ELR (cell line): ENCODE results near the gene FNDC3B.
A peak's percentile ranks its signal among the peaks of the same experiment; 100 is the strongest.

ENCODE experiments used
- DNase-seq: peaks from one replicate; pipeline ENCODE4 v3.0.0-alpha.2; 2015; ENCODE audit warnings: low read depth

The FNDC3B gene

DNA sequence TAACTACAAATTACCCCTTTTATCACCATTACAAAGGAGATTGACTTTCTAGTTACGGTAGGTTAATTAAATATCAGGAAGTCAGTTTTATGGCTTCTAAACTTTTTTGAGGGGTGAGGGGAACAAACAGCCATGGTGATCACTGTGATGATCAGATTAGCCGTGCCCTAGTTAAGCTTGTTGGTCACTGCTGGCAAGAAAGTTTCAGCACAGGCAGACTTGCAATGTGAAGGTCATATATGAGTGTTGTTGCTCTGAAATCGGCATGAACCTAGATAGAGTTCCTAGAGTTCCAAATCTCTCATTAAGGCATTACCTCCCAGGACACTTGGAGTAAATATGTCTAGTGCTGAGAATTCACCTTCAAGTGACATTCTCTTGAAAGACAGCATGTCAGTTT is 252.3 kb downstream of the FNDC3B start:
- DNase-seq = no peak

- DNase-seq = no peak
Measured at GRCh38 chr3:172292422-172292821, 253.0 kb downstream of the FNDC3B start.

GRCh38 chr3:172293093-172293492 is 253.7 kb downstream of the FNDC3B start:
- DNase-seq = no peak

DNA sequence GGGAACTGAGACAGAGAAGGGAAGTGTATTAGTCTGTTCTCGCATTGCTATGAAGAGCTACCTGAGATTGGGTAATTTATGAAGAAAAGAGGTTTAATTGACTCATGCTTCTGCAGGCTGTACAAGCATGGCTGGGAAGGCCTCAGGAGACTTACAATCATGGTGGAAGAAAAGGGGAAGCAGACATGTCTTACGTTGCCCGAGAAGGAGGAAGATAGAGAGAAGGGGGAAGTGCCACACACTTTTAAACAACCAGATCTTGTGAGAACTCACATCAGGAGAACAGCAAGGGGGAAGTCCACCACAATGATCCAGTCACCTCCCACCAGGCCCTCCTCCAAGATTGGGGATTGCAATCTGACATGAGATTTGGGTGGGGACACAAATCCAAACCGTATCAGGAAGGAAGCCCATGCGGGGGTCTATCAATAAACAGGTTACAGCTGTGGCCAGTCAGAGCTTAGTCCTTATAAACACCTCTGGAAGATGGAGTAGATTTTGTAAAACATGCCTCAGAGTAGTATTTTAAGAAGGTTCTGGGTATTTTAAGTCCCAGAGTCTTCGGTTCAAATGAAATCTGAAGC is 254.9 kb downstream of the FNDC3B start:
- DNase-seq = no peak

DNA sequence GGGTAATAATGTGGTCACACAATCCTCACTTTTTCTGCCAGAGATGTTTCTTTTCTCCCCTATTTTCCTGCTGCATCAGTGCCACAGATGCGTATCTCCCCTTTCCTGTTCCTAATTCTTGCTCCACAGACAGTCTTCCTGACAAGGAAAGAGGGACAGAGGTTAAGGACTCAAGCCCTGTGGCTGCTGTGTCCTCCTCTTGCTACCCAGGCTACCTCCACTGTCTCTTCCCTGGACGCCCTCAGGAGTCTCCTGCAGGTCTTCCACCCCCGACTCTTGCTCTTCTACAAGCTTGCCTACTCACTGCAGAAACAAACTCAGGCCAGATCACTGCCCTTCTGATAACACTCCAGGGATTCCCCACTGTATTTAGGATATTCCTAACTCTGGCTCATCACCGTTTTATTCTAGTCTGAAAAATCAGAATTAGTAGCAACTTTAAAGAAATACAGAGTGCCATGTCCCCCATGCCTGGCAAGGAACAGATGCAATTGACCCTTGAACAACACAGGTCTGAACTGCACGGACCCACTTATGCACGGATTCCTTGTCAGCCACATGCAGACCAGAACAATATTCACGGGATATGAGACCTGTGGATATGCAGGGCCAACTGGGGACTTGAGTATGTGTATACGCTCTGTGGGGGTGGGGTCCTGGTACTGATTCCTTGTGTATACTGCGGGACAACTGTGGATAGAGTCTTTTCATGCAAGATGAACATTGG is 257.0 kb downstream of the FNDC3B start:
- DNase-seq = no peak

DNA sequence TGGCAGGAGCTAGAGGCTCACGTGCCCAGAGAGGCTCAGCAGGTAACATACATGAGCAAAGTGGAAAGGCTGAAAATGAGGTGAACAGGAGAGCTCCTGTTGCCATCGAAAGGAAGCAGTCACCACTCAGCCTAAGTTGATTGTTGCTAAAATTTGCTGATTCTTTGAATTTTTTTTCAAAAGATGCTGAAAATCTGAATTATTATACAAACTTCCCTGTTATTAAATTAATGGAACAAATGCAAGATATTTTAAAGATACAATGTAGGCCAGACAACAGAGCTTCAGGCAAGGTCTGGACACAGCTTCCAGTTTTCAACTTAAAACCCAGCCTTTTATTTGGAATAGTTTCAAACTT is 257.6 kb downstream of the FNDC3B start:
- no peak for DNase-seq

DNA sequence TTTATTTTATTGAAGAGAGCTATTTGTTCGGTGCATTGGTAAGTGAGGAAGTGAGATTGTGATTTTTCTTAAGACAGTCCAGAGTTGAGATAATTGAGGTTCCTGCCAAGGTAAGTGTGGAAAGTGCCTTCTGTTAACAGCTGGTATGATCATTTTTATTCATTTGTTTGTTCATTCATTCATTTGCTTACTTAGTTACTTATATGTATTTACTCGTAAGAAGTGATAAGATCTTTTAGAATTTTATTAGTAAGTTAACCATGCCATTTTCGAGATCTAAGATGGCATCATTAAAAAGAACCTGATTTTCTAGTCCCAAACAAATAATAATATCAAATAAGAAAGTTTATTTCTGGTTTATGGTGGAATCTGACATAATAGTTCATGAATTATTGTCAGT is 258.9 kb downstream of the FNDC3B start:
- no peak for DNase-seq

DNA sequence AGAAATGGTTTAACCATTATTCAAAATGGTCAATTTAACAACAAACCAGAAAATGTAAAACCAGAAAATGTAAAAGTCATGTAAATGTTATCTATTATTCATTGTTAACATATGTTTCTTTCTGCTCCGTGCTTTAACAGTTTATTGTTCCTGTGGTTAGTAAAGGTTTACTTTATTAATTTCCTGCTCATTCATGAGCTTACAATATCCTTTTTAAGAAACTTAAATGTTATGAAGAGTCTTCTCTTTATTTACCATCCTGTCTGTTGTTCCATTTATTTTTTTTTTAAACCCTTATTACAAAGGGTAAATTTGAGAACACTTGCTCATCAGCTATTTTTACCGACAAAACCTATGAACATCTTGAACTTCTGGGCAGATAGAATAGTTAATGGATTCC is 260.8 kb downstream of the FNDC3B start:
- DNase-seq = no peak

GRCh38 chr3:172300862-172301261 is 261.5 kb downstream of the FNDC3B start:
- DNase-seq = no peak

GRCh38 chr3:172302203-172302602 is 262.8 kb downstream of the FNDC3B start:
- DNase-seq = no peak

- DNase-seq = no peak
Measured at GRCh38 chr3:172303181-172303580, 263.8 kb downstream of the FNDC3B start.

GRCh38 chr3:172303941-172304558 is 264.7 kb downstream of the FNDC3B start:
- peak; percentile 9 for DNase-seq

GRCh38 chr3:172305552-172305951 is 266.2 kb downstream of the FNDC3B start:
- DNase-seq = peak; percentile 88

- DNase-seq = no peak
Measured at GRCh38 chr3:172305974-172306373, 266.6 kb downstream of the FNDC3B start.

DNA sequence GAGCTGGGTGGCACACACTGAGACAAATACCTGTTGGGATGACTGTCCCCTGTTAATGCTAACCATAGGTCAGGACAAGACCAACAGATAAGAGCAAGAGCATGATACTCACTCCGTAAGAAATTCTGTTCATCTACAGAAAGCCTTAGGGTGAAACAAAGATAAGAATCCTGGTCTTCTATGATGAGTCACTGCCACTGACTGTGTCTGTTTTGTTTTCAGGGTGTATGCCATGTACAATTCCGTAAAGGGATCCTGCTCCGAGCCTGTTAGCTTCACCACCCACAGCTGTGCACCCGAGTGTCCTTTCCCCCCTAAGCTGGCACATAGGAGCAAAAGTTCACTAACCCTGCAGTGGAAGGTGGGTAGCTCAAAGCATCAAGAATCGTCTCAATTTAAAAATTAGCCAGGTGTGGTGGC is 267.8 kb downstream of the FNDC3B start:
- DNase-seq = peak; percentile 72

- DNase-seq = no peak
Measured at GRCh38 chr3:172309059-172309458, 269.7 kb downstream of the FNDC3B start.

DNA sequence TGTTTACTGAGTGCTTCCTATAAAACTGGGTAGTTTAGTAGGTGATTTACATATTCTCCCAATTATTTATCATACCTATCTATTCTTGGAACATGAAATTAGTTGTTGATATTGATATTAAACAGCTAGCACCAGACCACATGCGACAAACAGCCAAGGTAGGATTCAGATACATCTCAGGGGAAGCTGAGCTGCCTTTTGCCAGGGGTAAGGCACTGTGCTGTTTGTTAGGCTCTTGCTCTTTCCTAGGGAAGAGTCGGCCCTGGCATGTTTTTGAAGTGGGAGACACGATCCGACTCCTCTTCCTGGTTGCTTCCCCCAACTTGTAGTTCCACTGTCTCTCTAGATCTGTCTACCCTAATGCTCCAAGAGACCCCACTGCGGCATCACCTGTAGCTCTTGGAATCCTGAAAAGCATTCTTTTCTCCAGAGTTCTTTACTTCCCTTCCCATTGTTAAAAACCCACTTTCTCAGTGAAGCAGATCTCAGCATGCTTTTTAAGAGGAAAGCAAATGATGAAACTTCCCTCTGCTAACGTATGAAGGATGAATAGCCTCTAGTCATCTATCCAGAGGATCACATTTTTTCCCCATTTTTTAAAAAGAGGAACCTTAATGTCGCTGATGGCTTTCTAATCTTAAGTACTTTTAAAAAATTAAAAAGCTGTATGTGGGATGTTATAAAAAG is 270.5 kb downstream of the FNDC3B start:
- no peak for DNase-seq

DNA sequence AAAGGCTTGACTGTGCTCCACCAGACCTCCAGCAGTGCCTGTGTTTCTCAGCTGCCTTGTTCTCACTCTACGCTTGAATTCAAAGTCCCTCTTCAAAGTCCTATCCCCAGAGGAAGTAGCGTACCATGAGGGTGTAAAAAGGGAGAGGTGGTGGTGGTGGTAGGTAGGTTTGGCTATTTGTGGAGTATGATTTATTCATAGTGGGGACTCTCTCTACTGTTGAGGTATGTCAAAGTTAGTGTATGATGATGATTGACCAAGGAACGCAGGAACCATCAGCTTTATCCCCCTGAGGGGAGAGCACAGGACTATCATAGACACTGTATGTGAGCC is 271.0 kb downstream of the FNDC3B start:
- DNase-seq = no peak

- DNase-seq = no peak
Measured at GRCh38 chr3:172311217-172311616, 271.8 kb downstream of the FNDC3B start.

- no peak for DNase-seq
Measured at GRCh38 chr3:172312001-172312400, 272.6 kb downstream of the FNDC3B start.

DNA sequence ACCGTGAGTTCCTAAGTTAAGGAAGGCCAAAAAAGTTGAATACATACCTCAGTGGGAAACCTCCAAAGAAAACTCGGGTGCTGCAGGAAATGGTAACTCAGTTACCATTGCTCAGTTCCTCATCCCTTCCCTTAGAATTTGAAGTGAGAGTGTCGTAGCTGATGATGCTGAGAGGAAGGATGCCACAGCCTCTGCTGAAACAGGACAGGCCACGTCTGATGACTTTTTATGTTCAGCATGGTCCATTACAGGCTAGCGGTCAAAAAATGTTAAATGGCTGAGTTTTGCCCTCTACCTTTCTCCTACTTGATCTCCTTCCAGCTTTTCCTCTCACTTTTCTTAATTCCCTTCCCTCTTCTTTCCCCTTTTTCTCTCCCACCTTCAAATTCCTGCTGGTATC is 273.3 kb downstream of the FNDC3B start:
- no peak for DNase-seq

- DNase-seq = no peak
Measured at GRCh38 chr3:172313671-172314070, 274.3 kb downstream of the FNDC3B start.

GRCh38 chr3:172314591-172315160 is 275.3 kb downstream of the FNDC3B start:
- DNase-seq = no peak
